Measurements from ENCODE around the gene B4GALT2.

The B4GALT2 gene

DNA sequence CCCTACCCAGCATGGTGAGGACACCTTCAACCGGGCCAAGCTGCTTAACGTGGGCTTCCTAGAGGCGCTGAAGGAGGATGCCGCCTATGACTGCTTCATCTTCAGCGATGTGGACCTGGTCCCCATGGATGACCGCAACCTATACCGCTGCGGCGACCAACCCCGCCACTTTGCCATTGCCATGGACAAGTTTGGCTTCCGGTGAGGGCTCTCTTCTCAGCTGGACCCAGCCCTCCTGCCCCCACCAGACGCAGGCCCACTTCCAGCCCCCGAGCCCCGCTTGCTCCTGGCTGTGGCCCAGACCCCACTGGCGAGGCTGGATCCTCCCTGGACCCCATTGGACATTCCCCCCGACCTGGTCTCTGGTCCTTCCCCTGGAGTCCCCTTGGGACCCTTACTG, 5.8 kb downstream of the B4GALT2 start:
- DNase-seq (ENCODE audit: low read depth, low spot score) = no peak

DNA sequence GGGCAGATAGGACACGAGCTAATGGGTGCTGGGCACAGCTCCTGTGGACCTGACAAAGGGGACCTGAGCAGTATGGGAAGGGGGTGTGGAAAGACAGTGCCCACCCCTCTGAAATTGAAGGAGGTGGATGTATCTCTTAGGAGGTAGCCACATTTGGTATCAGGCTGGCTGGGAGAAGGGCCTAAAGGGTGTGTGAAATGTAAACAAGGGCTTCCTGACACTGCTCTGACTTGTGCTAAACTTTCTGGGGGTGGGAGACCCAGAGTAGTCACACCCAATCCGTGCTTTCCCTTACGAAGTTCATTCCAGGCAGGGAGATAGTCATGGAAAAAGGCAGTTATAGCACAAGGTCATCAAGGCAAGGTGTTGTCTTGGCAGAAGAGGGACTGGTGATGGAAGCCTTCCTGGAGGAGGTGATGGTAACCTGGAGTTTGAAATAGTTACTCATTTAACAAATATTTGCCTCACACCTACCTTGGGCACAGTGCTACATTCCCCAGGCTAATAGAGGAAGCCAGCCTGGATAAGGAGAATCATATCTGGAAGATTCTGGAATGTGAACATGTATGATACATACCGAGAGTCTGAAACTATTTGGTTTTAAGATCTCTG, 7.1 kb downstream of the B4GALT2 start:
- DNase-seq (ENCODE audit: low read depth, low spot score) = no peak

DNA sequence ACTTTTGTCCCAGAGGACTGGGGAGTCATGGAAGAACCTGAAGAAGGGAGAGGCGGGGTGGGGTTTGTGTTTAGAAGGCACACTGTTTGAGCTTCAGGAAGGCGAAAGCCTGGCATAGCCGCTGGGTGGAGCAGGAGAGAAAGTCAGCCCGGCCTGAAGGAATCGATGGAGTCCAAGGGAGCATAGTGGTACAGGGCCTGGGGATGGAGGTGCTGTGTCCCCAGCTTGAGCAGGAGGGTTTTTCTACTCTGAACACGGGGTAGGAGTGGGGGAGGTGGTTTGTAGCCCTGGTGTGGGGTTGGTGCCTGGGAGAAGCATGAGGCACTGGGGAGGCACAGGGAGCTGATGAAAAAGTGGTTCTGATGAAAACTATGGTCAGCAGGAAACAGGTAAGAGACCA, 7.7 kb downstream of the B4GALT2 start:
- no peak for DNase-seq (ENCODE audit: low read depth, low spot score)

DNA sequence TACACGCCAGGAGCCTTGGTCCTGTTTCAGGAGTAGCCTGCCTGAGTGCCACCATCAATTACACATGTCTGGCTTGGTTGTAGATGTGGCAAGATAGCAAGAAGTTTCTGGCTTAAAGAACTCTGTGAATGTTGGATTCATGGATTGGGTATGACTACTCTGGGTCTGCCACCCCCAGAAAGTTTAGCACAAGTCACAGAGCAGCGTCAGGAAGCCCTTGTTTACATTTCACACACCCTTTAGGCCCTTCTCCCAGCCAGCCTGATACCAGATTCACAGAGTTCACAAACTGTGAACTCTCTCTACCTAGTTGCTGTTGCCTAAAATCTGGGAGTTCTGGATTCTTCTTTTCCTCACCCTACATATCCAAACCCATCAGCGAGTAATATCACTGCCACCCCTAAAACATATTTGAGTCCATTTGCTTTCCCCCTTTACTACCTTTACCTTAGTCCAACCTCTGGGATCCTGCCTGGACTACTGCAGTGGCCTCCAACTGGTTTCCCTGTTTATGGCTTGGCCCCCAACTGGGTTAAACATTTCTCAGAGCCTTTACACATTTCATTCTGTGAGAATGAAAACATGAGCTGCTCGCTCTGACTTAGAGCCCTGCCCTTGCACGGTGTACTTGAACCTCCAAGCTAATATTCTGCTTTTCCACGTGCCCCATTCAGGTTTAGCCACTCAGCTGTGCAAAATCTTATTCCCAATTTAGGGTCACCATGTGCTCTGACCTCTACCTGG, 8.3 kb downstream of the B4GALT2 start:
- DNase-seq (ENCODE audit: low read depth, low spot score) = no peak

DNA sequence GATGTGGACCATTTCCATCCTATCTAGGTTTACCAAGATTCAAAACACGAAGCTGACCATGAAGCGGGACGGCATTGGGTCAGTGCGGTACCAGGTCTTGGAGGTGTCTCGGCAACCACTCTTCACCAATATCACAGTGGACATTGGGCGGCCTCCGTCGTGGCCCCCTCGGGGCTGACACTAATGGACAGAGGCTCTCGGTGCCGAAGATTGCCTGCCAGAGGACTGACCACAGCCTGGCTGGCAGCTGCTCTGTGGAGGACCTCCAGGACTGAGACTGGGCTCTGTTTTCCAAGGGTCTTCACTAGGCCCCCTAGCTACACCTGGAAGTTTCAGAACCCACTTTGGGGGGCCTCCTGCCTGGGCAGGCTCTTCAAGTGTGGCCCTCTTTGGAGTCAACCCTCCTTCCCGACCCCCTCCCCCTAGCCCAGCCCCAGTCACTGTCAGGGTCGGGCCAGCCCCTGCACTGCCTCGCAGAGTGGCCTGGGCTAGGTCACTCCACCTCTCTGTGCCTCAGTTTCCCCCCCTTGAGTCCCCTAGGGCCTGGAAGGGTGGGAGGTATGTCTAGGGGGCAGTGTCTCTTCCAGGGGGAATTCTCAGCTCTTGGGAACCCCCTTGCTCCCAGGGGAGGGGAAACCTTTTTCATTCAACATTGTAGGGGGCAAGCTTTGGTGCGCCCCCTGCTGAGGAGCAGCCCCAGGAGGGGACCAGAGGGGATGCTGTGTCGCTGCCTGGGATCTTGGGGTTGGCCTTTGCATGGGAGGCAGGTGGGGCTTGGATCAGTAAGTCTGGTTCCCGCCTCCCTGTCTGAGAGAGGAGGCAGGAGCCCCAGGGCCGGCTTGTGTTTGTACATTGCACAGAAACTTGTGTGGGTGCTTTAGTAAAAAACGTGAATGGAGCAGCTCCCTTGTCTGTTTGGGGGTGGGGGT, 11.5 kb downstream of the B4GALT2 start:
- DNase-seq (ENCODE audit: low read depth, low spot score) = no peak

DNA sequence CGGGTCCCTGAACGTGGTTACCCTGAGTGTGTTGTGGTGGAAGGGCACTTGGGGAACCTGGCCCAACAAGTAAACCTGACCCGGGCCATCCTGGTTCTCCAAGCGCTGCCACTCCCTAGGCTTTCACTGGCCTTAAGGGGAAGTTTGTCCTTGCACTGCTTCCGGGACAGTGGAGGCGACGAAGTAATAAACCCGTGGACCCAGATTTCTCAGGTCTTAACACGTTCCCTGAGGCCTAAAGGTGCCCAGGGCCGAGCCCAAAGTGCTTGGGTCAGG, 12.1 kb downstream of the B4GALT2 start:
- DNase-seq (ENCODE audit: low read depth, low spot score) = no peak

DNA sequence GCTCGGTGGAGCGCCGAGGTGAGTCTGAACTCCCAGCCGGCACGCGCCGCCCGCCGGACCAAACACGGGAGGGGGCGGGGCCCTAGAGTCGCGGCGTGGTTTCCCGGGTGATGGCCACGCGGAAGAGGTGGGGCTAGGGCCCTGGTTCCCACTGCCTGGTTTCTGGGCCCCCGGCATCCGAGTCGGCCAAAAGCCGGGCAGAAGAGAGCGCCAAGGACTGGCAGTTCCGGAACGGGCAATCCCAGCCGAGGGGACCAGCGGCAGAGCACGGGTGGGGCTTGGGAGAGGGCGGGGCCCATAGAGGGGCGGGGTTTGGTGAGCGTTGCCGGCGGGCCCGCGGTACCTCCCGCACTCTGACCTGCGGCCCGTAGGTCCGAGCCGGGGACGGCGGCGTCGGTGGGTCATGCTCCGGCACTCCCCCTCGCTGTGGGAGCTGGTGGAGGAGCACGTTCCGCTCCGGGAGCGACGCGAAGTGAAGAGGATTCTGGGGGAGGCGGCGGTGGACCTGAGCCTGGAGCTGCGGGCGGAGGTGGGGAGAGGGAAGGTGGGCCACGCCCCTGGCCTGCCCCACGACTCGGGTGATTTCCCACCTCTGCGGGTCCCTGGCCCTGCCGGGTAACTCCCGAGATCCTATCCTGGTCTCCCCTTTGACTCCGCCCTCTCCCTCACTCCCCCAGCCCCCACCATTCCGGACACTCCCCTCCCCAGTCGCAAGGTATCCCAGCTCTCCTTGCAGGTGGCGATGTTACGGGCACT, 12.6 kb downstream of the B4GALT2 start, which contains the start of gene CCDC24:
CCDC24 (plus strand) TSS at position 124 of the 756 bp plus-strand sequence; CDS start at position 404, 280 bp downstream.
- DNase-seq (ENCODE audit: low read depth, low spot score) = peak; percentile 32

DNA sequence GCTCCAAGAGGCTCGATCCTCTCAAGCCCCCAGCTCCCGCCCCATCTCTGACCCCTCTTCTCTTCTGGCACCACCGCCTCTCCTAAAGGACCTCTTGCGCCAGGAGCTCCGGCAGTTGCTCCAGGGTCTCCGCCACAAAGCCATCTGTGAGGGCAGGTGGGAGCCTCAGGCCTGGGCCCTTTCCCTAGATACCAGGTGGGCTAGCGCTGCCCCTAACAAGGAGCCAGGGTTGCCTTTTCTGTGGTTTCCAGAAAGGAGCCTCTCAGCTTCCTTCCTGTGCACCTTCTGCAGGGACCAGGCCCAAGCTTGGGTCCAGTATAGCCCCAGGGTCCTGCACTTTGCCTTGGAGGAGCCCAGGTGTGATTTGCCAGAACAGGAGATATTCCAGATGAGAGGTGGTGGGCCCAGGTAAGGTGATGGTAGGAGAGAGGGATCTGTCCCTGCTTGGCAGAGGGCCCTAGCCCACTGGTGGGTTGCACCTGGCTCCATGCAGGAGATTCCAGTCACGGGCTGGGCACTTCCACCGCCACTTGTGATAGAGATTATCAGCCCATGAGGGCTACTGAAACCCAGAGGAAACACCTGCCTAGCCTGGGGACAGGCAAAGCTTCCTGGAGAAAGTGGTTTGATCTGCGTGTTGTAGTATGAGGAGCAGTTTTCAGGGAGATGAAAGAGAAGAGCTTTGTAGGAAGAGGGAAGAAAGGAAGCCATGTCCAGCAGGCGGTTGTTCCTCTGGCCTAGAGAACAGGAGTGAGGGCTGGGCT, 13.4 kb downstream of the B4GALT2 start:
- no peak for DNase-seq (ENCODE audit: low read depth, low spot score)

DNA sequence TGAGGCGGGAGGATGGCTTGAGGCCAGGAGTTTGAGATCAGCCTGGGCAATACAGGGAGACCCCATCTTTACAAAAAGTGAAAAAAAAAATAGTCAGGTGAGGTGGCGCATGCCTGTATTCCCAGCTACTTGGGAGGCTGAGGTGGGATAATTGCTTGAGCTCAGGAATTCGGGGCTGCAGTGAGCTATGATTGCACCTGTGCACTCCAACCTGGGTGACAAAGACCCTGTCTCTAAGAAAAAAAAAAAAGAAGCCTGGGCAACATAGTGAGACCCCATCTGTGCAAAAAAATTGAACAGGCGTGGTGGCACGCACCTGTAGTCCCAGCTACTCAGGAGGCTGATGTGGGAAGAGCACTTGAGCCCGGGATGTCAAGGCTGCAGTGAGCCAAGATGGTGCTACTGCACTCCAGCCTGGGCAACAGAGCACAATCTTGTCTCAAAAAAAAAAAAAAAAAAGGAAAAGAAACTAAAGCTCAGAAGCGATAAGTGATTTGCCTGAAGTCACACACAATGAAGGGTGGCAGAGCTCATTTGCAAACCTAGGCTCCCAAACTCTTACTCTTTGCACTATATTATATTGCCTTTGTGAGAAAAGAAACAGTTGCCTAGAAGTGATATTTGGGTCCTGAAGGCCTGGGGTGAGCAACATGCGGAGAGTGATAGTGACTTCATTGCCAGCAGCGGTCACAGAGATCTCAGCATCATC, 14.3 kb downstream of the B4GALT2 start:
- DNase-seq (ENCODE audit: low read depth, low spot score) = no peak

DNA sequence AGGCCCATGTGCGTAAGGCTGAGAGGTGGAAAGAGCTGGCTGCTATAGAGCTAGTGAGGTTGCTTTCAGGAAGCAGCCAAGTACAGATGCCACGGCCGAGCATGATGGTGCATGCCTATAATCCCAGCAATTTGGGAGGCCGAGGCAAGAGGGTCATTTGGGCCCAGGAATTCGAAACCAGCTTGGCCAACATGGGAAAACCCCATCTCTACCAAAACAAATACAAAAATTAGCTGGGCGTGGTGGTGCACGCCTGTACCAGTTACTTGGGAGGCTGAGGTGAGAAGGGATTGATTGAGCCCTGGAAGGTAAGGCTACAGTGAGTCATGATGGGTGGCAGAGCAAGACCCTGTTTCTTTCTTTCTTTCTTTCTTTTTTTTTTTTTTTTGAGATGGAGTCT, 15.1 kb downstream of the B4GALT2 start:
- DNase-seq (ENCODE audit: low read depth, low spot score) = no peak

DNA sequence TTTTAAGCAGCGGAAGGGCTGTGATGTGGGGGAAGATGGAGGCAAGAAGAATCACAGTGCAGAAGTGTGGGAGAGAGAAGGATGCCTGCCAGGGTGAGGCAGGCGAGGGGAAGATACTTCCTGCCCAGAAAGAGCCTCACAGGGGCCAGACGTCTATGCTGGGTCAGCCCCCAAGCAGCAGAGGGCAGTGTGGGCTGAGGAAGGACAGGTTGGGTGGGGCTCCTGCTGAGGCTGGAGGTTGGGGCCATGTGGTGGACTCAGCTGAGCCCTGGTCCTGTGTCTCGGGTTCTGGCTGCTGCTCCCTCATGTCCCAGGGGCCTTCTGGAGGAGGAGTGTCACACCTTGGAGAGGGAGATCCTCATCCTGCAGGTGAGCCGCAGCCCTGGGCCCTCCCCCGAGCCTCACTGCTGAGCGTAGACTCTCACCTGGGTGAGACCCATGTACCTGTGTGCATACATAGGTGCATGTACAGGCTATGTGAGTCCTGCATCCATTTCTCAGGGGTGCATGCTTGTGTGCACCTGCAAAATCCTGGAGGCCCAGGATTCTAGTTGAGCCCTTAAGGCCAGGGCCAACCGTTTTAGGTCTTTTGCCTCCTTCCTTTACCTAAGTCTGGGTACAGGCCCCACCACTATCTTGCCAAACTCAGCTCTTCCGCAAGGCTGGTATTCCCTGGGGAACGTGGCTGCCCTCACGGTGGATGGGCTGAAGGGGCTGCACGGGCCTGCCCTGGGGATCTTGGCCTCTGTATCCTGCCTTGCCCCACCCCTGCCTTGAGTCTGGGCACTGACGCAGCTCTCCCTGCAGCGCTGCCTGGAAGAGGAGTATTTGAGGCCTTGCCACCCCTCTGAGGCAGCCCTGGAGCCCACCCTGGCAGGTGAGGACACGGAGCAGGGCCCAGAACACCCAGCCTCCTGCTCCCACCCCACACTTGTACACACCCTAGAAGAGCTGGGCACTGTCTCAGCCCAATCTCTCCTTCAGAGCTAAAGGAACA, 16.1 kb downstream of the B4GALT2 start:
- DNase-seq (ENCODE audit: low read depth, low spot score) = no peak

DNA sequence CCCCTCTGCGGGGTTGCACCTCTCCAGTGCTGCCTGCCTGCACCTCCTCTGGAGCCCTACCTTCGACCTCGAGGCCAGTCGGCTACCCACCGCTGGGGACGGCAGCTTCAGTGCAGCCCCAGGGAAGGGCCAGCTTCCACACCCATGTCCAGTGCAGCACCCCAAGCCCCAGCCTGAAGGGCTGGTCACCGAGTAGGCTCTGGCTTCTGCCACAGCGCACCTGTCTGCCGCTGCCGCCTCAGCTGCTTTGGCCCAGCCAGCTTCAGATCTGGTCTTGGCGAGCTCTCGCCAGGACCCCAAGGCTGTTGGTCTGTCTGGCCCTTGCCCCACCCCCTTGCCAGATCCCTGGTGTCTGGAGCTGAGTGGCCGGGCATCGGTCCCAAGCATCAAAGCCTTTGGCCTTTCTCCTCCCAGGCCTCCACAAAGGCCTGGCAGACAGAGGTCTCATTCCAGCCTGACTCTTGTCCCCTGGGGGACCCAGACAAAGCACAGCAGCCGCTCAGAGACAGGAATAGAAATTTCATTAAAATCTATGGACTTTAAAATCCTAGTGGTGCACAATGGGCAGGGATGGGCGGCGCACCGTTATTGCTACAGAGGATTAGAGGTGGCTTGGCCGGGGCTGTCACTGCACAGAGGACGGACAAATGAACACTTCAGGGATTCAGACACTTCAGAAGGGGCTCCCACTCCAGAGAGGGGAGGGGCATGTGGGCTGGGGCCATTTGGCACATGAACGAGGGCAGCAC, 17.1 kb downstream of the B4GALT2 start:
- no peak for DNase-seq (ENCODE audit: low read depth, low spot score)

DNA sequence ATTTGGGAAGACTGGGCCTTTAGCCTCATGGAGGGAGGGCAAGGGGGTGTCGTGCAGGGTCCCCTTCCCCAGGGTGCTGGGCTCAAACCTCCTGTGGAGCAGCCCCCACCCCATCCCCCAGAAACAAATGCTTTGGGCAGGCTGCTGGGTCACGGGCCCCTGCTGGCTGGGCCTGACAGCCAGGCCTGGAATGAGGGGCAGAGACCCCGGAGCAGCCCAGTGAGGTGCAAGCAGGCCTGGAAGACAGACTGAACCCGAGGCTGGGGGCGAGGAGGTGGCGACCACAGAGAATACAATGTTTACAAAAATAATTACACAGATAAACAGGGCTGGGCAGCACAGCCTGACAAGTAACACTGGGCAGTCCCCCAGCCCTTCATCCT, 17.7 kb downstream of the B4GALT2 start:
- DNase-seq (ENCODE audit: low read depth, low spot score) = no peak

DNA sequence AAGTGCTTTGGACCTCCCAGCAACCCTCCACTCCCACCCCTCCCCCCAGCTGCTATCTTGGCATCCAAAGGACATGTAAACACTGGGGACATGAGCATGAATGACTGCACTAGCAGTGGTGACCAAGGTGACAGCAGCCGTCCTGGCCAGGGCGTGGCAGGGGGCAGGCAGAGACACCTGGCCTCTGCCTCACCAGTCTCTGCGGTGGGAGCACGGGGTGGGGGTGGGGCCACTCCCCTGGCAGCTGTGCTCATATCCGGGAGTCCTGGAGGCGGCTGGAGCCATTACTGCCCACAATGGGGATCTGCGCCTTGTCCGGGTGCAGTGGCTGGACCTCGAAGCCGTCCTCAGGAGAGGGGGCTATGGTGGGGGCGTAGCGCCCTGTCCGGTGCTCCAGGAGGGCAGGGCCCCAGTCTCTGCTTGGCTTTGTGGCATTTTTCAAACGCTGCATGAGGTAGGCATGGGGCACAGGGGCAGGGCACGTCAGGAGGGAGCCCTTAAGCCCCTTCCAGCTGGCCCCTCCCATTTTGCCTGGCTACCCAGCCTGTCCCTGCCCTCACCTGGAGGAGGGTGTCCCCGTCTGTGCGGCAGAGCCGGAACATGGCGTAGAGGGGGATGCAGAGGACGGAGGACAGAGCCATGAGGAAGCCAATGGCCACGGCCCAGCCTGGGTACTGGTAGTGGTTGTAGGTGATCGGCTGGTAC, 18.4 kb downstream of the B4GALT2 start:
- no peak for DNase-seq (ENCODE audit: low read depth, low spot score)

DNA sequence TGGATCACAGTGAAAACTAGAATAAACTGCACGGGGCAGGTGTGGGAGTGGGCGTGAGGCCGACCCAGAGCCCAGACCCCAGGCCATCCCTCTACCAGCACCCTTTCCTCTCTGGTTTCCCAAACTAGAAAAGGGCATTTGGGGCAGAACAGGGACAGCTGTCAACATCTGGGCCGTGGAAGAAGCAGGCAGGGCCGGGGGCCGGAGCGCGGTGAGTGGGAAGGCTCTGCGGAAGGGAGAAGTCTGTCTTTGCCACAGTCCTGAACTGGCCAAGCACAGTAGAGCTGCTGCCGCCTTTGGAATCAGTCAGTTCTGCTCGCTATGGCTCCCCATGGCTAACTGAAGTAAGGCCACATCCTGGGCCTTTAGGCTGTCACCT, 19.0 kb downstream of the B4GALT2 start:
- no peak for DNase-seq (ENCODE audit: low read depth, low spot score)

DNA sequence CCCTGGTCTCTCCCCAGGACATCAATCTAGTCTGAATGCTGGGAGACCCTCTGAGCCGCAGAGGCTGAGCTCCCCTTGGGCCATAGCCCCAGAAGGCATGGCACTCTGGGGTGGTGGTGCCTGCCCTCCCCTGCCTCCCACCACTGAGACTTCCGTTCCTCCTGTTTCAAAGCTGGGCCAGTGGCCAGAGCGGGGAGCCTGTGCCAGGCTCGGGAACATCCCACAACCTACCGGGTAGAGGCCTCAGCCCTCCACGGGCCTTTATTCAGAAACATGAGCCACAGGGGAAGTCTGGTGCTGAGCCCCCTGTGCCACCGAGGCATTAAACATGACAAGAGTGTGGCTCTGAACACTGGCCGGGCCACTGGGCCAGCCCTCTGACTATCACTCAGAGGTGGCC, 20.4 kb downstream of the B4GALT2 start:
- DNase-seq (ENCODE audit: low read depth, low spot score) = no peak

DNA sequence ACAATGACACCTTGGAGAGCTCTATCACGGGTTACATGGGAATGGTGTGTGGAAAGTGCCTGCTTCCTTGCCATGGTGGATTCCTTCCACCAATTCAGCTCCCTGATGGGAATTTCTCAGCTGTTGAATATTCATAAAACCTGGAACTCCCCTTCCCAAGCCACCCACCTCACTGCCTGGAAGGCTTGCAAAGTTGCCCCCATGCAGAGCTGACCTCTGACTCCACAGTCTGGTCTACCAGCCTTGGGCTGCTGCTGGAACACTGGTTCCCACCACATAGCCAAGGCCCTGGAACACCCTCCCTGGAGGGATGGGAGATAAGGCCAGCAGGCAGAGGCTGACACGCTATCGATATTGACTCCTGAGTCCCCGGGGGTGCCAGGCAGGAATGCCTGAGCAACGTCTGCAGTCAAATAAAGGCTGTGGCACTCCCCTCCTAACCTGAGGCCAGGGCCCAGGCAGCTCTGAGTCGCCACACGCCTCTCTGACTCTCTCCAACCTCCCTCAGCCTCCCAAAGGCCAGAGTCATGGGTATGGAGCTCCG, 21.2 kb downstream of the B4GALT2 start:
- DNase-seq (ENCODE audit: low read depth, low spot score) = no peak

DNA sequence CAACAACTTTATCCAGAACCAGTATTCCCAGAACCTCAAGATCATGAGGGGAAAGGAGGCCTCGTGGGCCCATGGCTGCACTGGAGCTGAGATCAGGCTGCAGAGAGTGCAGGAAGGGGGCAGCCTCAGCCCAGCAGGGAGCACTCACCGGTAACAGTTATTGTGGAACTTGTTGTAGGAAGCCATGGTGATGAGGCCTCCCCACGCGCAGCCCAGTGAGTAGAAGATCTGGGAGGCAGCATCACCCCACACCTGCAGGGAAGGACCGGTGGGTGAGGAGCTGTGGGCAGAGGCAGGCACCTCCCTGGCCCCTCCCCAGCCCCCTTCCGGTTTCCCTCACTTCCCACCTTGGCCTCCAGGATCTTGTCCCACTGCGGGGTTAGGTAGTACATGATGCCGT, 23.2 kb downstream of the B4GALT2 start:
- no peak for DNase-seq (ENCODE audit: low read depth, low spot score)
